DOHH2 (cell line): Measurements from ENCODE around the gene ROM1.

Experiments
- H3F3A ChIP-seq: fragments of 200-600 bp; sonication (generic), shearing (Covaris generic); 2 replicates; pipeline ENCODE4 v1.6.0; 2016; ENCODE audit warnings: antibody characterized with exemption, mild to moderate bottlenecking; ENCODE audit not compliant: control insufficient read depth, insufficient read depth
- H3K27ac ChIP-seq: fragments of 200-600 bp; sonication (generic); 2 replicates; pipeline ENCODE4 v1.5.1; 2014; ENCODE audit warnings: low read depth, mild to moderate bottlenecking, low read length, moderate library complexity
- H3K27me3 ChIP-seq: fragments of 200-600 bp; sonication (generic); 2 replicates; pipeline ENCODE4 v1.6.1; 2014; ENCODE audit warnings: mild to moderate bottlenecking, low read length, mixed read lengths; ENCODE audit not compliant: control insufficient read depth
- H3K36me3 ChIP-seq: fragments of 200-600 bp; sonication (generic); 2 replicates; pipeline ENCODE4 v1.6.1; 2014; ENCODE audit warnings: mild to moderate bottlenecking, low read length, moderate library complexity, mixed read lengths; ENCODE audit not compliant: control insufficient read depth
- H3K4me1 ChIP-seq: fragments of 200-600 bp; sonication (generic); 2 replicates; pipeline ENCODE4 v1.6.1; 2014; ENCODE audit warnings: mild to moderate bottlenecking, low read length, mixed read lengths; ENCODE audit not compliant: control insufficient read depth
- H3K4me2 ChIP-seq: fragments of 200-600 bp; sonication (generic); 2 replicates; pipeline ENCODE4 v1.6.0; 2014; ENCODE audit warnings: mild to moderate bottlenecking, low read length, moderate library complexity
- H3K4me3 ChIP-seq: fragments of 200-600 bp; sonication (generic); 2 replicates; pipeline ENCODE4 v1.5.1; 2014; ENCODE audit warnings: mild to moderate bottlenecking, low read length, mixed read lengths
- H3K79me2 ChIP-seq: fragments of 200-600 bp; sonication (generic); 2 replicates; pipeline ENCODE4 v1.6.1; 2014; ENCODE audit warnings: mild to moderate bottlenecking, low read length, mixed read lengths; ENCODE audit not compliant: control insufficient read depth
- H3K9me2 ChIP-seq: fragments of 200-600 bp; sonication (generic); replicated peaks from 2 replicates; pipeline ENCODE4 v1.6.1; 2014; ENCODE audit warnings: mild to moderate bottlenecking, low read length, mixed read lengths; ENCODE audit not compliant: control insufficient read depth
- H3K9me3 ChIP-seq: fragments of 200-600 bp; sonication (generic); 2 replicates; pipeline ENCODE4 v1.6.1; 2014; ENCODE audit warnings: antibody characterized with exemption, low read length, mixed read lengths; ENCODE audit not compliant: control insufficient read depth, insufficient read depth
- H4K20me1 ChIP-seq: fragments of 200-600 bp; sonication (generic); 2 replicates; pipeline ENCODE4 v1.6.0; 2014; ENCODE audit warnings: low read depth, mild to moderate bottlenecking, antibody characterized with exemption, low read length, moderate library complexity; ENCODE audit not compliant: control insufficient read depth, insufficient read depth
- EZH2phosphoT487 ChIP-seq: fragments of 200-600 bp; sonication (generic); IDR thresholded peaks from 2 replicates; pipeline ENCODE4 v1.6.1; 2017; ENCODE audit warnings: borderline replicate concordance, mild to moderate bottlenecking, antibody characterized with exemption, low read length, moderate library complexity, mixed read lengths
- TF ChIP-seq, protein P1 (sequence below): fragments of 200-600 bp; sonication (generic); IDR thresholded peaks from one replicate; pipeline ENCODE4 v1.5.1; 2014; ENCODE audit warnings: antibody characterized with exemption, mild to moderate bottlenecking, low read depth, low read length; ENCODE audit not compliant: poor library complexity, severe bottlenecking

The ROM1 gene

DNA sequence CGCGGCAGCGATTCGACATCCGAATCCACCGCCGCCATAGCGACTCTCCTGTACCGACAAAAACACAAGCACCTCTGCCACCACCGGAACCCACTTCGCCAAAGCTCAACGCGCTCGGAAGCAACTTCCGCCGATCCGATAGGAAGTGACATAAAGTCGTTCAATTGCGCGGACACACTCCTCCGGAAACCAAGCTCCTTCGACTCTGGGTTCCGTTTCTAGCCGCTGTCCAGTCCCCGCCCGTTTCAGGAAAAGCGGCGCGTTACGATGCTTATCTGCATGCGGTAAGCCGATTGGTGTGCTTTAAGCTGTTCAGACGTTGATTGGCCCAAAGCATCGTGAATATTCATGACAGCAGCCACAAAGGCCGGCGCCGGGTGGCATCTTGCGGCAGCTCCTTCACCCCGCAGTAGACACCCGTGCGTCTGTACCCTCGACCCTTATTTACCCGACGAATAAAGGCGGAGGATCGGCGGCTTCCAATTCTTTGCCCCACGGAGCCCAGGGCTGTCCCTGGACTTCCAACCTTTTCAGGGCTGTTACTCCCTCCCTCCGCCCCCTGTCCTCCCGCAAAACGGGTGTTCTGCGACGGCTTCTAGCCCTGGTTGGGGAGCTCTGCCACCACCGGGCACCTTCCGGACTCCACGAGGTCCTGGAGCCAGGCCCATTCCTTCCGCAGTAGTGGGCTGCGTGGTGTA is 21.5 kb upstream of the ROM1 start, which contains the start of gene TUT1:
Gene TUT1 (minus strand): TSS at position 76 of the 698 bp plus-strand sequence. CDS start 38 bp downstream, at position 38.
- TF ChIP-seq, protein P1, sequence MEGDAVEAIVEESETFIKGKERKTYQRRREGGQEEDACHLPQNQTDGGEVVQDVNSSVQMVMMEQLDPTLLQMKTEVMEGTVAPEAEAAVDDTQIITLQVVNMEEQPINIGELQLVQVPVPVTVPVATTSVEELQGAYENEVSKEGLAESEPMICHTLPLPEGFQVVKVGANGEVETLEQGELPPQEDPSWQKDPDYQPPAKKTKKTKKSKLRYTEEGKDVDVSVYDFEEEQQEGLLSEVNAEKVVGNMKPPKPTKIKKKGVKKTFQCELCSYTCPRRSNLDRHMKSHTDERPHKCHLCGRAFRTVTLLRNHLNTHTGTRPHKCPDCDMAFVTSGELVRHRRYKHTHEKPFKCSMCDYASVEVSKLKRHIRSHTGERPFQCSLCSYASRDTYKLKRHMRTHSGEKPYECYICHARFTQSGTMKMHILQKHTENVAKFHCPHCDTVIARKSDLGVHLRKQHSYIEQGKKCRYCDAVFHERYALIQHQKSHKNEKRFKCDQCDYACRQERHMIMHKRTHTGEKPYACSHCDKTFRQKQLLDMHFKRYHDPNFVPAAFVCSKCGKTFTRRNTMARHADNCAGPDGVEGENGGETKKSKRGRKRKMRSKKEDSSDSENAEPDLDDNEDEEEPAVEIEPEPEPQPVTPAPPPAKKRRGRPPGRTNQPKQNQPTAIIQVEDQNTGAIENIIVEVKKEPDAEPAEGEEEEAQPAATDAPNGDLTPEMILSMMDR: no peak
- no peak for TF ChIP-seq EZH2phosphoT487
- H4K20me1 ChIP-seq: no peaks in the 10 kb centered on the region
- no peaks in the 10 kb centered on the region for H3K27me3 ChIP-seq
- no peaks in the 10 kb centered on the region for H3K9me3 ChIP-seq
- H3F3A ChIP-seq: peaks cover 32% of the 10 kb centered on the region
- H3K36me3 ChIP-seq: peaks cover 83% of the 10 kb centered on the region
- H3K4me1 ChIP-seq: peaks cover 35% of the 10 kb centered on the region
- H3K4me3 ChIP-seq: peak within 1 kb of the TSS; percentile 86
- H3K79me2 ChIP-seq: peaks cover 48% of the 10 kb centered on the region
- no peaks in the 10 kb centered on the region for H3K9me2 ChIP-seq
- peak within 1 kb of the TSS; percentile 99 for H3K4me2 ChIP-seq
- peak within 1 kb of the TSS; percentile 75 for H3K27ac ChIP-seq

DNA sequence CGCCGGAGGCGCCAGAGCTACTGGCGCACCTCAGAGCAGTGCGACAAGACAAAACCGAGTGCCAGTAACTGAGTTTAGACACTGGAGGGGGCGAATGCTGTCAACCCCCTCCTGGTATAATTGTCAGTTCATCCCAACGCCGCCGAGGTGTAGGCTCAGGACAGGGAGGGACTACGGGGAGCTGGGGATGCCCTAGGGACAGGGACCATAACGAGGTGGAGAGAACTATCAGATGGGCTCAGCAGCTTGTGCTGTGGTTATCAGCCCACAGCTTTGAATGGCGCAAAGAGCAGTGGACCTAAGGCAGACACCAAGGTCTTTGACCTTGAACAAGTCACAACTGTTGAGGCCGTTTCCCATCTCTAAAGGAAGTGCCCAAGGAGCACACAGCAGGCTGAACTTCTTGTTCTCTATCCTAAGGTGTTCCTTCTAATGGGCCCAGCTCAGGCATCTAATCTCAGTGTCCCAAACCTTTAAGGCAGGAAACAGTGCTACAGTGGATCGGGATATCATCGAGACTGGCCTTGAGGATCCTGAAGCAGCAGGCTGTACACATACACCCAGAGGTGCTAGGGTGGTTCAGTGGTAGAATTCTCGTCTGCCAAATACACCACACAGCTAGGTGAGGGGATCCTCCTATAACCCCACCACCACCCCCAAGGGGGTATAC is 20.8 kb upstream of the ROM1 start:
- no peaks in the 10 kb centered on the region for H3K27me3 ChIP-seq
- TF ChIP-seq EZH2phosphoT487: no peak
- TF ChIP-seq, protein P1: no peak
- H3K9me3 ChIP-seq: no peaks in the 10 kb centered on the region
- peak overlapping the region; percentile 75 for H3K27ac ChIP-seq
- no peaks in the 10 kb centered on the region for H4K20me1 ChIP-seq
- H3K36me3 ChIP-seq: peaks cover 84% of the 10 kb centered on the region
- H3K4me3 ChIP-seq: peak overlapping the region; percentile 83
- peak overlapping the region; percentile 99 for H3K4me2 ChIP-seq
- no peaks in the 10 kb centered on the region for H3K9me2 ChIP-seq
- H3K79me2 ChIP-seq: peaks cover 48% of the 10 kb centered on the region
- H3K4me1 ChIP-seq: peaks cover 35% of the 10 kb centered on the region
- peaks cover 32% of the 10 kb centered on the region for H3F3A ChIP-seq

DNA sequence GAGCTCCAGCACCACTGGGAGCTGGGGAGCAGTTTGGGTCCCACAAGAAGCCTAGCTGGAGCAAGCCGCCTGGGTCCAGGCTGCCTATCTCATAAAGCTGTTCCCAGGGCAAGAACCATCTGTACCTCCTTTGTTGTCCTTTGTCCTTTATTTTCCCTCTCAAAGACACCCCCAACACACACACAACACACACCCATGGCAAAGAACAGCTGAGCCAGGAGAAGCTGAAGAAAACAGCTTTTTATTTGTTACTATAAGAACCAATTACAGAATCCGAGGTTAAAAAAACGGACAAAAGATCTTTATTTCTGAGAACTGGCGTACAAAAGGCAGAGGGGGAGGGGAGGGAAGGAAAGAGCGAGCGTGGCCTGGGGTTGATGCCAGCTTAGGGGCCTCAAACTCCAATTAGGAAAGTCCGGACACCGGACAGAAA is 20.1 kb upstream of the ROM1 start:
- no peaks in the 10 kb centered on the region for H3K9me2 ChIP-seq
- H4K20me1 ChIP-seq: 0 out of 2 replicates have a peak, but pooled peaks cover under 1% of the 10 kb centered on the region
- H3K4me2 ChIP-seq: peak overlapping the region; percentile 99
- H3F3A ChIP-seq: peaks cover 32% of the 10 kb centered on the region
- TF ChIP-seq, protein P1: no peak
- TF ChIP-seq EZH2phosphoT487: no peak
- H3K9me3 ChIP-seq: no peaks in the 10 kb centered on the region
- peaks cover 35% of the 10 kb centered on the region for H3K4me1 ChIP-seq
- peaks cover 48% of the 10 kb centered on the region for H3K79me2 ChIP-seq
- H3K4me3 ChIP-seq: peak overlapping the region; percentile 83
- peak overlapping the region; percentile 75 for H3K27ac ChIP-seq
- H3K27me3 ChIP-seq: no peaks in the 10 kb centered on the region
- H3K36me3 ChIP-seq: peaks cover 84% of the 10 kb centered on the region
